GM19193 (cell line): Measurements from ENCODE around the gene SPOCK2.

Experiments used
- POLR2A ChIP-seq: IDR thresholded peaks from 4 replicates; pipeline ENCODE4 v1.6.1; 2011; ENCODE audit not compliant: insufficient read depth, insufficient read length; ENCODE audit errors: extremely low read depth

SPOCK2 gene

DNA sequence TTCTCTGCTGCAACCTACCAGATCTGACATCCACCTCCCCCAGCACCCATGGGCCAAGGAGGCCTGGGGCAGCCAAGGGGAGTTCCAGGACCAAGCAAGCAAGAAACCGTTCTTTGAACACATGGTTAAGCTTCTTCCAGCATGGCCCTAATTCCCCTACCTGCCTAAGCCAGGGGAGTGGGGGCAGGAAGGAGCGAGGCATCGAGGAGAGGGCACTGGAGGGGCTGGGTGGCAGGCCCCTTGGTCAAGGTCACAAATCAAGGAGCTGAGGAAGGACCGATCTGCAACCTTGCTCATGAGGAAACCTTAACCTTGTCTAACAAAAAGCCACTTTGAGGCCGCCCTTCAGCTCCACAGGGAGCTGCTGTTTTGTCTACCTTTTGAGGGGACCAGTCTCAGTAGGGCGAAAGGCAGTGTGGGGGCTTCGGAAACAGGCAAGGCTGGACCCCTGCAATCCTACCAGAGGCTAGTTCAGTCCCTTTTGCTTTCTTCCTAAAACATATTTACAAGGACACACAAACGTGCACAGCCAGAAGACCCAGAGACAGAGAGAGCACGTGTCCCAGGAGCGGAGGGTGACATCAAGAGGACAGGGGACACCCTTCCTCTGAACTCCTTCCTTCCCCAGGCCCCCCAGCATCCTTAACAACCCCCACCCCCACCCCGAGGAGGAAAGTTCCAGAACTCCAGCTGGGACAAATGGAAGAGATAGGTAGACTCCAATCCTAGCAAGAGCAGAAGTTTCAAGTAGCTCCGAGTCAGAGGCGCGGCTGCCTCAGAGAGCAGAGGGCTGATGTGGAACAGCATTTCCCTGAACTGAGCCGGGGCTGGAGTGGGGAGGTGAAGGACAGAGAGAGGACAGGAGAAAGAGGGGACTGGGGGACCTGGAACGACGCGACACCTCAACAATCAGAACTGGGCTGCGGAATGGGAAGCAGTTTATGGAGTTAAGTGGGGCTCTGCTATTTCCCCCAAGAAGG, 28.2 kb downstream of the SPOCK2 start:
- no peak for TF ChIP-seq POLR2A

GRCh38 chr10:72058989-72059842, 29.1 kb downstream of the SPOCK2 start:
- no peak for TF ChIP-seq POLR2A

DNA sequence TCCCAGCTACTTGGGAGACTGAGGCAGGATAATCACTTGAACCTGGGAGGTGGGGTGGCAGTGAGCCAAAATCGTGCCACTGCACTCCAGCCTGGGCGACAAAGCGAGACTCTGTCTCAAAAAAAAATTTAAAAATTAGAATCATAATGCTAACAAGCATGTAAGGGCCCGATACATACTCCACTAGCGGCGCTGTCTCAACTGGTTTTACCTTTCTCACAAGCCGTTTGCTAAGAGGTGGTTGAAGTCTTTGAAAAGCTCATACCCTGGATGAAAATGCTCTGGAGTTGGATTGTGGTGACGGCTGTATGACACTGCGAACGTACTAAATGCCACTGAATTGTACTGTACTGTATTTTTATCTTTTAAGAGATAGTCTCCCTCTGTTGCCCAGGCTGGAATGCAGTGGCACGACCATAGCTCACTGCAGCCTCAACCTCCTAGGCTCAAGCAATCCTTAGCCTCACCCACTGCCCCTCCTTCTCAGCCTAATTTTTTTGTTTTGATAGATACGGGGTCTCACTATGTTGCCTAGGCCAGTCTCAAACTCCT, 29.9 kb downstream of the SPOCK2 start:
- TF ChIP-seq POLR2A: no peak

DNA sequence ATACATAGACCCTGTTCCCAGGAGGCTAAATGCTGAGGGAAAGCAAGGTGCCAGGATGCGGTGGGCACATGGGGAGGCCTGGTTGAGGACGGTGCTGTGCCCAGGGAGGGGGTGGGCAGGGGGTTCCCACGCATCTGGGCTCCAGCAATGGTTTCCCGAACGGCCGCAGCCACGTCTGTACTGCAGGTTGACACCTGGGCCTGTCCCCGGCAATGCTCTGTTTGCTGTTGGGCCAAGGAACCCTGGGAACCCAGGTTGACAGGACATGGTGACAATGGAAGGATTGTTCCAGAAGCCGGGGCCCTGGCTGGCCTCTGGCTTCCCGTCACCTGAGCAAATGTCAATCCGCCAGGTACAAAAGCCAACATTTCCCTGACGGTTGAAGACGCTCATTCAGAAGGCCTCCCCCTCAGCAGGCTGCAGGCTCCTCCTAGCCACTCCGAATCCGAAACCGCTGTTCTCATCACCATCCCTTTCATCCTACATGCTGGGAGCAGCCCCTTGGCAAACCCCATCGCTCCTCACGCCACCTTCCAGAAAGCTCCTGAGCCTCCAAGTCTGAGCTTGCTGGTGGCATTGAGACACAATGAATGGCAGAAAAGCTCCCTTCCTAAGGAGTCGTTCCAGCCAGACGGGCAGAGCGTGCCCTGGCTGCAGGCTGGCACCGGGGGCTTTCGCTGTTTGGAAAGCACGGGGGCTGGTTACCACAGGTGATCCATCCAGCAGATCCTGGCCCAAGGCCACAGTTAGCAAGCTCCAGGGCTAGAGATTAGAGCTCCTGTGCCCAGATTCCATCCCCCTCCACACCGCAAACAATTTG, 31.2 kb downstream of the SPOCK2 start:
- no peak for TF ChIP-seq POLR2A

DNA sequence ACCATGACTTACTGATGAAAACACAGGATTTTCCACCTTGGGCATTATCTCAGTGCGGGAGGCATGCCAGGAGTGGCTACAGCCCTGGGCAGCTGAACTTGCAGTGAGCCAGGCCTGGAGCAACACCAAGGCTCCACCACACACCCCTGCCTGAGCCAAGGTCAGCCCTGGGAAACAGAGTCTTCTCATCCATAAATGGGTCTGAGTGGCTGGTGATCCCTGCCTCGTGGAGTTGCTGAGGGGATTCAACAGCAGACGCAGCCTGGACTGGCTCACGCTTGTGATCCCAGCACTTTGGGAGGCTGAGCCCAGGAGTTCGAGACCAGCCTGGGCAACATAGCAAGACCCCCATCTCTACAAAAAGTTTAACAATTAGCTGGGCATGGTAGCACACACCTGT, 32.2 kb downstream of the SPOCK2 start:
- no peak for TF ChIP-seq POLR2A

GRCh38 chr10:72053690-72054089, 34.7 kb downstream of the SPOCK2 start:
- no peak for TF ChIP-seq POLR2A

DNA sequence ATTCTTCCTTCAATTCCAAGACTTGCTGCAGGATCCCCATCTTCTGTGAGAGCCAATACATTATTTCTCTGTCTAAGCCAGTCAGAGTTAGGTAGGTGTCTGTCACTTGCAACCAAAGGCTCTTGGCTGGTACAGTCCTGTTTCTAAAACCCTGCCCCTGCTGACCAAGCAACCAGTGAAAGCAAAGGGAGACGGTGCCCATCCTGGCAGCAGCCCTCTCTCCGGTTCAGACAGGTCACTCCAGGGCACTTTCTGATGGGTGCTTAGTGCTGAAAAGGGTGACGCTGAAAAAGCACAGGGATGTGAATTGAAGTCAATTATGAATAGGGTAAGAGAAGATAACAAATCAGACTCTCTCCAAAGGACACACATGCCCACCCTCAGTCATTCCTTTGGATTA, 37.5 kb downstream of the SPOCK2 start:
- no peak for TF ChIP-seq POLR2A

- TF ChIP-seq POLR2A: no peak
Observed at GRCh38 chr10:72049969-72050781, 38.2 kb downstream of the SPOCK2 start.

DNA sequence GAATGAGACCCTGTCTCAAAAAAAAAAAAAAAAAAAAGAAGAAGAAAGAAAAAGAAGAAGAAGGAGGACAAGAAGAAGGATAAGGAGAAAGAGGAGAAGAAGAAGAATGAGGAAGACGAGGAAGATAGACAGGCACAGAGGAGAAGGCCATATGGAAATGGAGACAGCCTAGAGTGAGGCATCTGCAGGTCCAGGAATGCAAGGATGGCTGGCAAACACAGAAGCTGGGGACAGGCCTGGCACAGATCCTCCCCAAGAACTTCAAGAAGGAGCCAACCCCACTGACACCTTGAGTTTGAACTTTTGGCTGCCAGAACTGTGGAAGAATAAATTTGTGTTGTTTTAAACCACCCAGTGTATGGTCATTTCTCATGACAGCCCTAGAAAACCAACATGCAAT, 38.9 kb downstream of the SPOCK2 start:
- no peak for TF ChIP-seq POLR2A

DNA sequence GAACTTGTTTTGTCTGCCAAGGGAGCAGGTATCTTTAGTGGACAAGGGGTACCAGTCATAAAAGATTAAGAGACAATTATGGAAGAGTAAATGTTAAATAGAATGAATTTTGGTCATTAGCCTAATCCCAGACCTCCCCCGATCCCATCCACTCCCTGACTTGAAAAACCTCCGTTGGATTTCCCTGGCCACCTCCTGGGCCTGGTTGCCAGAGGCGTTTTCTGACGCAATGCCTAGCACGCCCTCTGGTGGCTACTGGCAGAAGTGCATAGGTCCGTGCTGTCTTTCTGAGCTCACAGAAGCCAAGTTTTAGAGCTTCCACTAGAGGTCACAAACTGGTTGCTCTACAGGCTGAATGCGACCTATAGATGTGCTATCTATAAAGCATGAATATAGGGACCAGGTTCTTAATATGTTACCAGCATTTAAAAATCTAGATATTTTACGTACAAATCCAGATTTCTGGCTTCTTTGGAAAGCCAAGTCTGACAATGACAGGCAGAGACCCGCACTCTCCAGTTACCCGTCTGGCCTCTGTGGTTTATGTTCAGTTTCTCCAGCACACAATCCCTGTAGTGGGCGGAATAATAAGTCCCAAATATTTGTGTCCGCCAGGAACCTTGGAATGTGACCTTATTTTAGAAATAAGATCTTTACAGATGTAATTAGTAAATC, 39.8 kb downstream of the SPOCK2 start:
- no peak for TF ChIP-seq POLR2A

DNA sequence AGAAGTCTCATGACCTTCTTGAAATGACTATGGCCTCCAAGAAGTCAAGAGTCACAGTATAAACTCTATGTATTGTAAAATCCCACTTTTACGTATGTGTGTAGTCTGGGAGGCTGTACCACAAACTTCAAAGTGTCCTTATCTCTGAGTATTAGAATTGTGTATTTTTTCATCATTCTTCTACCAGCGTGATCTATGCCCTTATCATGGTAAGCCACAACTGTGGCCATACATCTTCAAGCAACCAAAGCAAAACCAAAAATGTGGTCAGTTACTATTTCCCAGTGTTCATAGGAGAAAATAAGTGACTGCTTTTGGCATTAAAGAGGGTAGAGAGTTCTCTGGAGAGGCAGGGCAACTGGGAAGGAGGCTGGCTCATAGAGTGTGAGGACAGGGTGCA, 42.8 kb downstream of the SPOCK2 start:
- no peak for TF ChIP-seq POLR2A

GRCh38 chr10:72044417-72045041, 43.8 kb downstream of the SPOCK2 start:
- TF ChIP-seq POLR2A: no peak
